SU-DHL-6 (cell line): ENCODE data around the gene BRD4.

Source experiments
- H2AFZ ChIP-seq: fragments of 200-600 bp; sonication (generic); 2 replicates; pipeline ENCODE4 v1.6.1; 2014; ENCODE audit warnings: low read depth, mild to moderate bottlenecking, moderate library complexity, mixed read lengths, antibody characterized with exemption, low read length; ENCODE audit not compliant: severe bottlenecking
- H3F3A ChIP-seq: fragments of 200-600 bp; shearing (Covaris generic); 2 replicates; pipeline ENCODE4 v1.6.0; 2016; ENCODE audit warnings: antibody characterized with exemption, mild to moderate bottlenecking; ENCODE audit not compliant: insufficient read depth
- H3K27ac ChIP-seq: fragments of 200-600 bp; sonication (generic); 2 replicates; pipeline ENCODE4 v1.5.1; 2016; ENCODE audit warnings: low read depth, mild to moderate bottlenecking, low read length, moderate library complexity, mixed read lengths
- H3K27me3 ChIP-seq: fragments of 200-600 bp; sonication (generic), shearing (Covaris generic); 2 replicates; pipeline ENCODE4 v1.6.0; 2014; ENCODE audit warnings: mild to moderate bottlenecking, low read length
- H3K36me3 ChIP-seq: fragments of 200-600 bp; sonication (generic); 2 replicates; pipeline ENCODE4 v1.6.1; 2014; ENCODE audit warnings: mild to moderate bottlenecking, low read length, mixed read lengths
- H3K4me2 ChIP-seq: fragments of 300-600, 200-600 bp; shearing (Covaris generic), sonication (generic); 2 replicates; pipeline ENCODE4 v1.6.0; 2014; ENCODE audit warnings: low read length, low read depth, mild to moderate bottlenecking; ENCODE audit not compliant: poor library complexity, severe bottlenecking
- H3K4me3 ChIP-seq: fragments of 200-600 bp; sonication (generic); 2 replicates; pipeline ENCODE4 v1.5.1; 2014; ENCODE audit warnings: antibody characterized with exemption, low read length, mild to moderate bottlenecking, mixed read lengths; ENCODE audit not compliant: insufficient read depth, poor library complexity, severe bottlenecking
- H3K79me2 ChIP-seq: fragments of 200-600 bp; sonication (generic); 2 replicates; pipeline ENCODE4 v1.6.1; 2014; ENCODE audit warnings: mild to moderate bottlenecking, low read length, moderate library complexity; ENCODE audit not compliant: insufficient read depth
- H3K9ac ChIP-seq: fragments of 200-600 bp; sonication (generic); 2 replicates; pipeline ENCODE4 v1.7.0; 2014; ENCODE audit warnings: mild to moderate bottlenecking, low read length
- H3K9me2 ChIP-seq: fragments of 200-600 bp; sonication (generic); replicated peaks from 2 replicates; pipeline ENCODE4 v1.6.1; 2014; ENCODE audit warnings: low read length; ENCODE audit not compliant: insufficient read depth
- H3K9me3 ChIP-seq: fragments of 200-600 bp; sonication (generic); 2 replicates; pipeline ENCODE4 v1.6.1; 2014; ENCODE audit warnings: low read length, mixed read lengths; ENCODE audit not compliant: insufficient read depth
- H4K20me1 ChIP-seq: fragments of 200-600 bp; sonication (generic); 2 replicates; pipeline ENCODE4 v1.6.1; 2014; ENCODE audit warnings: low read depth, mild to moderate bottlenecking, antibody characterized with exemption, low read length, moderate library complexity, mixed read lengths
- CTCF ChIP-seq: fragments of 200-600 bp; sonication (generic); IDR thresholded peaks from one replicate; pipeline ENCODE4 v1.5.1; 2017; ENCODE audit warnings: antibody characterized with exemption, mild to moderate bottlenecking, low read length, moderate library complexity; ENCODE audit not compliant: insufficient read depth, poor library complexity, severe bottlenecking
- EZH2phosphoT487 ChIP-seq: fragments of 200-600 bp; sonication (generic), shearing (Covaris generic); conservative IDR thresholded peaks from 2 replicates; pipeline ENCODE4 v1.6.1; 2018; ENCODE audit warnings: mild to moderate bottlenecking, antibody characterized with exemption, low read length, moderate library complexity, mixed read lengths

BRD4 gene

GRCh38 chr19:15321739-15322138 is 10.6 kb downstream of the BRD4 start:
- TF ChIP-seq EZH2phosphoT487 (no peak), CTCF (no peak)
- Histone ChIP-seq H3F3A (no peaks in the 10 kb centered on the region), H4K20me1 (peaks cover 85% of the 10 kb centered on the region), H3K9me2 (no peaks in the 10 kb centered on the region), H3K9ac (no peak overlapping the region), H3K9me3 (no peaks in the 10 kb centered on the region), H3K79me2 (peaks cover 100% of the 10 kb centered on the region), H3K27me3 (no peaks in the 10 kb centered on the region), H3K27ac (no peak overlapping the region), H3K4me2 (no peak overlapping the region), H2AFZ (no peak overlapping the region), H3K36me3 (no peaks in the 10 kb centered on the region), H3K4me3 (no peak overlapping the region)

GRCh38 chr19:15320116-15320515 is 12.2 kb downstream of the BRD4 start:
- peaks cover 83% of the 10 kb centered on the region for H4K20me1 ChIP-seq

GRCh38 chr19:15318241-15318691 is 14.1 kb downstream of the BRD4 start:
- no peak for TF ChIP-seq EZH2phosphoT487
- no peak for TF ChIP-seq CTCF
- no peak overlapping the region for H3K4me3 ChIP-seq
- 0 out of 2 replicates have a peak overlapping the region, but pooled peaks have one; percentile 20 for H3K9ac ChIP-seq

More at GRCh38 chr19:15320116-15320515, 12.2 kb downstream of the BRD4 start:
- no peak for TF ChIP-seq EZH2phosphoT487
- TF ChIP-seq CTCF: no peak
- H3K9ac ChIP-seq: no peak overlapping the region
- no peak overlapping the region for H3K4me3 ChIP-seq
- H3F3A ChIP-seq: no peaks in the 10 kb centered on the region
- no peak overlapping the region for H2AFZ ChIP-seq
- H3K27ac ChIP-seq: no peak overlapping the region
- H3K36me3 ChIP-seq: no peaks in the 10 kb centered on the region
- H3K79me2 ChIP-seq: peaks cover 100% of the 10 kb centered on the region
- H3K9me2 ChIP-seq: no peaks in the 10 kb centered on the region
- H3K4me2 ChIP-seq: peak overlapping the region; percentile 21
- no peaks in the 10 kb centered on the region for H3K9me3 ChIP-seq
- H3K27me3 ChIP-seq: no peaks in the 10 kb centered on the region

More at GRCh38 chr19:15318241-15318691, 14.1 kb downstream of the BRD4 start:
- H3K27me3 ChIP-seq: no peaks in the 10 kb centered on the region
- no peaks in the 10 kb centered on the region for H3K9me3 ChIP-seq
- H3K79me2 ChIP-seq: peaks cover 100% of the 10 kb centered on the region
- H3K9me2 ChIP-seq: no peaks in the 10 kb centered on the region
- no peaks in the 10 kb centered on the region for H3K36me3 ChIP-seq
- H3K27ac ChIP-seq: peak overlapping the region; percentile 10; the same call in 1 of the 2 replicates
- peaks cover 80% of the 10 kb centered on the region for H4K20me1 ChIP-seq
- no peak overlapping the region for H2AFZ ChIP-seq
- peak overlapping the region; percentile 31 for H3K4me2 ChIP-seq
- H3F3A ChIP-seq: no peaks in the 10 kb centered on the region
